ENCODE results near the gene POU2AF1.

DNA sequence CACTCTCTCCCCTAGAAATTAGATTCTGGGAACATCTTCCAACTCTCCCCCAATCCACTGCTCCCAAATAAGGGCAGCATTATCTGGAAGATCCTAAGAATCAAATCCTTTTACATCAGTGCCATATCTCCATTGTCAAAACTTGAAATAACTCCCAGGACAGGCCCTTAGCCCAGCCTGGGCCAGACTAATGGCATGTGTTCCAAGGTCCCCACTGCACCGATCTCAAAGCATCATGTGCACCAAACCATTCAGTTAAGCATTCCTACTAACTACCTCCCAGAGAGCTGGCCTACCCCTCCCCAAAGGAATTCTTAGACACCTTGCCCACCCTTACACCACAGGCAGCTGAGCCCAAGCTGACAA, 44.2 kb upstream of the POU2AF1 start:
- TF ChIP-seq POLR2AphosphoS5 (IDR thresholded peaks at IDR 0.05; ENCODE audit: insufficient read depth in 1 of 2, low read depth in 1 of 2) (no peak), POLR2A (IDR thresholded peaks at IDR 0.05) (no peak)
- TF ChIP-seq, protein P1, sequence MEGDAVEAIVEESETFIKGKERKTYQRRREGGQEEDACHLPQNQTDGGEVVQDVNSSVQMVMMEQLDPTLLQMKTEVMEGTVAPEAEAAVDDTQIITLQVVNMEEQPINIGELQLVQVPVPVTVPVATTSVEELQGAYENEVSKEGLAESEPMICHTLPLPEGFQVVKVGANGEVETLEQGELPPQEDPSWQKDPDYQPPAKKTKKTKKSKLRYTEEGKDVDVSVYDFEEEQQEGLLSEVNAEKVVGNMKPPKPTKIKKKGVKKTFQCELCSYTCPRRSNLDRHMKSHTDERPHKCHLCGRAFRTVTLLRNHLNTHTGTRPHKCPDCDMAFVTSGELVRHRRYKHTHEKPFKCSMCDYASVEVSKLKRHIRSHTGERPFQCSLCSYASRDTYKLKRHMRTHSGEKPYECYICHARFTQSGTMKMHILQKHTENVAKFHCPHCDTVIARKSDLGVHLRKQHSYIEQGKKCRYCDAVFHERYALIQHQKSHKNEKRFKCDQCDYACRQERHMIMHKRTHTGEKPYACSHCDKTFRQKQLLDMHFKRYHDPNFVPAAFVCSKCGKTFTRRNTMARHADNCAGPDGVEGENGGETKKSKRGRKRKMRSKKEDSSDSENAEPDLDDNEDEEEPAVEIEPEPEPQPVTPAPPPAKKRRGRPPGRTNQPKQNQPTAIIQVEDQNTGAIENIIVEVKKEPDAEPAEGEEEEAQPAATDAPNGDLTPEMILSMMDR (IDR thresholded peaks at IDR 0.05) = no peak

Data from vagina (tissue), 2 donors.